GM12878 (cell line): ENCODE measurements around the gene ADCY9. TPM values are rescaled to one million over a fixed set of nuclear protein-coding genes. Genes with fewer than 3 reads are reported as not detected.

ENCODE experiments used
- ATAC-seq: fragments of 200-7000 bp; cut with Tn5 transposase; 3 replicates; pipeline ENCODE4 v1.9.1; 2020; ENCODE audit warnings: mild to moderate bottlenecking, moderate library complexity
- BruUV-seq: library from RNA; stranded (reverse); fragments of 400-500 nt; replicated peaks from 2 replicates; lab custom pipeline; 2021; lab: Mats Ljungman, UMichigan
- CTCF ChIA-PET: fragments of 300-600 bp; sonication (Branson Sonifier 250); formaldehyde crosslinking; extraction: SDS; loops from one replicate; lab custom pipeline; 2021; ENCODE audit warnings: inconsistent platforms; lab: Yijun Ruan, JAX
- POLR2A ChIA-PET: fragments of 350-600 bp; formaldehyde crosslinking; extraction: SDS; loops from one replicate; lab custom pipeline; 2021; ENCODE audit warnings: inconsistent platforms; lab: Charles Lee
- RAD21 ChIA-PET: fragments of 300-600 bp; sonication (Branson Sonifier 250); formaldehyde crosslinking; loops from one replicate; lab custom pipeline; 2023; ENCODE audit warnings: antibody characterized with exemption; ENCODE audit not compliant: unreplicated experiment; lab: Charles Lee
- SMC1A ChIA-PET: fragments of 300-600 bp; sonication (Branson Sonifier 250); formaldehyde crosslinking; loops from one replicate; lab custom pipeline; 2023; ENCODE audit not compliant: unreplicated experiment, uncharacterized antibody; lab: Charles Lee
- DNase-seq: peaks from one replicate; pipeline ENCODE4 v3.0.0-alpha.2; 2011; ENCODE audit warnings: low read depth, low spot score
- FAIRE-seq: peaks from 3 replicates; lab custom pipeline; 2011; peaks lifted over from hg19 to GRCh38; lab: Jason Lieb, UNC
- H2AFZ ChIP-seq: 2 replicates; pipeline ENCODE4 v1.6.0; 2011; ENCODE audit warnings: low read depth, low read length, control low read depth; ENCODE audit not compliant: control insufficient read depth
- H3K27ac ChIP-seq: 2 replicates; pipeline ENCODE4 v1.5.1; 2011; ENCODE audit warnings: control low read depth; ENCODE audit not compliant: control insufficient read depth, insufficient read depth
- H3K27me3 ChIP-seq, 2 experiments: replicated peaks in 1 of 2; 2 replicates each; pipeline versions ENCODE4 v1.6.0 to v1.6.1; 2011; ENCODE audit warnings: low read length in 1 of 2; ENCODE audit not compliant: control insufficient read depth in 2 of 2, insufficient read depth in 2 of 2
- H3K36me3 ChIP-seq, 2 experiments: 2 replicates each; pipeline ENCODE4 v1.5.1; 2011; ENCODE audit warnings: low read length in 1 of 2; ENCODE audit not compliant: control insufficient read depth in 2 of 2, insufficient read depth in 2 of 2
- H3K4me1 ChIP-seq: 2 replicates; pipeline ENCODE4 v1.6.1; 2011; ENCODE audit warnings: mild to moderate bottlenecking, low read length, moderate library complexity, mixed read lengths; ENCODE audit not compliant: control insufficient read depth, insufficient read depth
- H3K4me2 ChIP-seq: 2 replicates; pipeline ENCODE4 v1.6.0; 2011; ENCODE audit warnings: control low read depth; ENCODE audit not compliant: control insufficient read depth, insufficient read depth
- H3K4me3 ChIP-seq: fragments of 200-600 bp; sonication (generic); 2 replicates; pipeline ENCODE4 v1.5.1; 2016
- H3K79me2 ChIP-seq: 2 replicates; pipeline ENCODE4 v1.6.0; 2011; ENCODE audit warnings: low read length; ENCODE audit not compliant: control insufficient read depth, insufficient read depth
- H3K9ac ChIP-seq: 2 replicates; pipeline ENCODE4 v1.8.0; 2011; ENCODE audit warnings: low read length, control low read depth, mixed read lengths; ENCODE audit not compliant: control insufficient read depth, insufficient read depth
- H3K9me3 ChIP-seq: replicated peaks from 3 replicates; pipeline ENCODE4 v1.5.1; 2011; ENCODE audit warnings: mild to moderate bottlenecking, low read length; ENCODE audit not compliant: control insufficient read depth, insufficient read depth
- H4K20me1 ChIP-seq: 2 replicates; pipeline ENCODE4 v1.6.0; 2011; ENCODE audit not compliant: control insufficient read depth, insufficient read depth
- ATF7 ChIP-seq: fragments of 450-650 bp; IDR thresholded peaks from 2 replicates; pipeline ENCODE4 v1.6.1; 2016; ENCODE audit warnings: low read depth, mild to moderate bottlenecking
- BACH1 ChIP-seq: fragments of 450-650 bp; IDR thresholded peaks from 2 replicates; pipeline ENCODE4 v1.6.1; 2017; ENCODE audit warnings: mild to moderate bottlenecking, borderline replicate concordance
- CBX3 ChIP-seq: fragments of 200-600 bp; sonication (generic); IDR thresholded peaks from 2 replicates; pipeline ENCODE4 v1.6.1; 2016; ENCODE audit warnings: low read depth, borderline replicate concordance
- CHD1 ChIP-seq: IDR thresholded peaks from 2 replicates; pipeline ENCODE4 v1.6.1; 2012; ENCODE audit warnings: low read depth, low read length, improper control_type of control experiment
- CREB1 ChIP-seq: IDR thresholded peaks from 2 replicates; pipeline ENCODE4 v1.6.1; 2012; ENCODE audit warnings: low read depth, mild to moderate bottlenecking, inconsistent platforms
- EED ChIP-seq: sonication (generic); IDR thresholded peaks from 2 replicates; pipeline ENCODE4 v1.6.1; 2016; ENCODE audit warnings: antibody characterized with exemption, low read depth
- ETV6 ChIP-seq, 2 experiments: fragments of 450-650 bp in 1 of 2; IDR thresholded peaks in 1 of 2; conservative IDR thresholded peaks in 1 of 2; 2 replicates each; pipeline ENCODE4 v1.6.1; 2014; ENCODE audit warnings: antibody characterized with exemption in 1 of 2, borderline replicate concordance in 1 of 2, low read depth in 1 of 2, mild to moderate bottlenecking in 1 of 2, moderate library complexity in 1 of 2
- IKZF1 ChIP-seq: fragments of 450-650 bp; conservative IDR thresholded peaks from 2 replicates; pipeline ENCODE4 v1.6.1; 2017; ENCODE audit warnings: antibody characterized with exemption, mild to moderate bottlenecking
- MEF2B ChIP-seq: fragments of 450-650 bp; IDR thresholded peaks from 2 replicates; pipeline ENCODE4 v1.6.1; 2018; ENCODE audit warnings: mild to moderate bottlenecking, moderate library complexity; ENCODE audit not compliant: partially characterized antibody, poor library complexity, severe bottlenecking
- NFIC ChIP-seq: IDR thresholded peaks from 2 replicates; pipeline ENCODE4 v1.6.1; 2012; ENCODE audit warnings: low read depth, mild to moderate bottlenecking, inconsistent platforms, low read length, moderate library complexity
- NR2F1 ChIP-seq: fragments of 450-650 bp; conservative IDR thresholded peaks from 2 replicates; pipeline ENCODE4 v1.6.1; 2017; ENCODE audit warnings: mild to moderate bottlenecking
- SREBF2 ChIP-seq: IDR thresholded peaks from 2 replicates; pipeline ENCODE4 v1.6.1; 2012; ENCODE audit warnings: mild to moderate bottlenecking, low read length
- WGBS: methylation state at CpG from one replicate; pipeline ENCODE4 v1.1.6; 2016; ENCODE audit warnings: low lambda C conversion rate; ENCODE audit not compliant: insufficient replicate concordance, insufficient coverage; ENCODE audit errors: missing lambda C conversion rate; 5-methylcytosine and 5-hydroxymethylcytosine counted together
- in situ Hi-C: fragments of 300-500 bp; cut with MboI; formaldehyde crosslinking; loops from 9 replicates; pipeline ENCODE4 v1.14.3; 2018; ENCODE audit warnings: mixed read lengths
- intact Hi-C: fragments of 100-400 bp; cut with micrococcal nuclease; formaldehyde crosslinking; loops from one replicate; pipeline ENCODE4 v1.14.2; 2022; ENCODE audit not compliant: unreplicated experiment
- polyA plus RNA-seq, 11 experiments: library from polyadenylated mRNA; depleted of rRNA in 4 of 11; unstranded in 6 of 11; stranded (reverse) in 5 of 11; fragments of >200 nt; fragmentation: Nextera tagmentation in 4 of 11; fragmentation: Illumina TruSeq in 1 of 11; extraction: Ambion mirVana in 4 of 11; extraction: Trizol in 1 of 11; gene quantifications; 1 replicate in 1 of 11; 2 replicates in 10 of 11; pipeline versions ENCODE4 v1.2.1 to v1.2.3, GENCODE V29; 2011 to 2016; ENCODE audit warnings: inconsistent platforms in 2 of 11, missing spikeins in 2 of 11, low read depth in 1 of 11
- total RNA-seq, 4 experiments: library from RNA; depleted of rRNA in 3 of 4; stranded (reverse); fragments of >200 nt in 3 of 4; fragmentation: Illumina TruSeq in 1 of 4; extraction: Trizol in 1 of 4; gene quantifications; 2 replicates each; pipeline versions ENCODE4 v1.2.1 to v1.2.3, GENCODE V29; 2013 to 2021
- TF ChIP-seq, protein P1 (sequence below): fragments of 450-650 bp; IDR thresholded peaks from 2 replicates; pipeline ENCODE4 v1.6.1; 2017; ENCODE audit warnings: borderline replicate concordance
- TF ChIP-seq, protein P2 (sequence below): IDR thresholded peaks from 2 replicates; pipeline ENCODE4 v1.6.1; 2012; ENCODE audit warnings: low read depth, low read length, improper control_type of control experiment

The ADCY9 gene
- total and polyA plus RNA-seq, 10 of the 15 experiments (the other 5 are each of a cell fraction or from before 2014, with no cell fraction given), result 0.09 to 0.41 (median 0.15) TPM; not detected in 3

DNA sequence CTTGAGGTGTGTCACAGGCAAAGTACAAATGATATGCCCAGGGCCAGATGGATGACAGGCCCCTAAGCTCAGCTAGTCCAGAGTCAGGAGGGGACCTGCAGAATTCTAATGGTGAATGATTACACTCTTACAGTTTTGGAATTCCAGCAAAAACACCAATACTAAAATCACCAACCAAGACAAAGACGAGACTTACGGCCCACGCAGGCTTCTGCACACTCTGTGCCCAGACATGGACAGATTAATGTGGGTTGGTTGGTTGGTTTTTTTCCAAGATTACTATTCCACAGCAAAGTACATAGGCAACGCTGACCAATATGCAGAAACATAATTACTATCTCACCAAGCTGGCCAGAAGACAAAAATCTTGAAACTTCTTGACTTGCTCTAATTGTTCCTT lies 9.7 kb downstream of the ADCY9 start (continued):
- no peak for TF ChIP-seq EED
- TF ChIP-seq CHD1, result no peak
- TF ChIP-seq CBX3, result no peak
- TF ChIP-seq, all 136 proteins: peak for 0

DNA sequence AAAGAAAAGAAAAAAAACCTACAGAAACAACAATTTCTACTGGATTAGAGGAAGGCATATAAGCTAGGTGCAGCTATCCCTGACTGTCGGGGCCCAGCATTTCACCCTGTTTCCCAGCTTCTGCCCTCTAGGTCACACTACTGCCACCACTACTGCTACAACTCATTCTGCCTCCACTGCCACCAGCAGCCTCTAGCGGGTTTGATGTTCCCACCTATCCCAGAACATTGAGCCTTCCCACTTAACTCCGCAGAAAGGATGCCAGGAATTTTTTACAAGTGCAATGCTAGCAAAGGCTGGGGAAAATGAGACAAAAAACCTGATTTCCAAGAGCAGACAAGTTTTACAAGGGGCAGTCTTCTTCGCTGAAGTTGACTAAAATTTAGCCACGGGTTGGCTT lies 10.4 kb downstream of the ADCY9 start:
- no peaks in the 10 kb centered on the region; a peak in 2 of 4 replicates for H3K27me3 ChIP-seq
- ATAC-seq (no peak), DNase-seq (no peak), FAIRE-seq (no peak)
- no peak overlapping the region for H2AFZ ChIP-seq
- POLR2A ChIA-PET, result no interaction called here
- no peak overlapping the region for H3K27ac ChIP-seq
- WGBS, result 72% methylated on average over 5 of the region's 5 CpGs
- H3K36me3 ChIP-seq, result no peaks in the 10 kb centered on the region
- TF ChIP-seq, protein P1, sequence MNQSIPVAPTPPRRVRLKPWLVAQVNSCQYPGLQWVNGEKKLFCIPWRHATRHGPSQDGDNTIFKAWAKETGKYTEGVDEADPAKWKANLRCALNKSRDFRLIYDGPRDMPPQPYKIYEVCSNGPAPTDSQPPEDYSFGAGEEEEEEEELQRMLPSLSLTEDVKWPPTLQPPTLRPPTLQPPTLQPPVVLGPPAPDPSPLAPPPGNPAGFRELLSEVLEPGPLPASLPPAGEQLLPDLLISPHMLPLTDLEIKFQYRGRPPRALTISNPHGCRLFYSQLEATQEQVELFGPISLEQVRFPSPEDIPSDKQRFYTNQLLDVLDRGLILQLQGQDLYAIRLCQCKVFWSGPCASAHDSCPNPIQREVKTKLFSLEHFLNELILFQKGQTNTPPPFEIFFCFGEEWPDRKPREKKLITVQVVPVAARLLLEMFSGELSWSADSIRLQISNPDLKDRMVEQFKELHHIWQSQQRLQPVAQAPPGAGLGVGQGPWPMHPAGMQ, result no peak
- no peak for TF ChIP-seq NR2F1
- no peak for TF ChIP-seq BACH1
- TF ChIP-seq IKZF1, result no peak
- TF ChIP-seq, protein P2, sequence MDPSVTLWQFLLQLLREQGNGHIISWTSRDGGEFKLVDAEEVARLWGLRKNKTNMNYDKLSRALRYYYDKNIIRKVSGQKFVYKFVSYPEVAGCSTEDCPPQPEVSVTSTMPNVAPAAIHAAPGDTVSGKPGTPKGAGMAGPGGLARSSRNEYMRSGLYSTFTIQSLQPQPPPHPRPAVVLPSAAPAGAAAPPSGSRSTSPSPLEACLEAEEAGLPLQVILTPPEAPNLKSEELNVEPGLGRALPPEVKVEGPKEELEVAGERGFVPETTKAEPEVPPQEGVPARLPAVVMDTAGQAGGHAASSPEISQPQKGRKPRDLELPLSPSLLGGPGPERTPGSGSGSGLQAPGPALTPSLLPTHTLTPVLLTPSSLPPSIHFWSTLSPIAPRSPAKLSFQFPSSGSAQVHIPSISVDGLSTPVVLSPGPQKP, result no peak
- TF ChIP-seq CREB1, result no peak
- no peak for TF ChIP-seq NFIC
- TF ChIP-seq ETV6 (conservative IDR thresholded peaks at IDR 0.05 in 1 of 2, IDR thresholded peaks at IDR 0.05 in 1 of 2; ENCODE audit: borderline replicate concordance in 1 of 2, low read depth in 1 of 2), result no peak
- no peak for TF ChIP-seq ATF7
- no peak for TF ChIP-seq MEF2B
- no peak for TF ChIP-seq SREBF2
- no peaks in the 10 kb centered on the region for H3K79me2 ChIP-seq
- no peak overlapping the region for H3K9ac ChIP-seq
- SMC1A ChIA-PET, result interaction anchor here (1.1 kb wide), 1 partner anchor 105 kb away, joined by 4 read pairs; no protein-coding TSS in a partner anchor
- H3K4me2 ChIP-seq, result no peak overlapping the region
- H3K9me3 ChIP-seq, result no peaks in the 10 kb centered on the region
- RAD21 ChIA-PET, result no interaction called here
- CTCF ChIA-PET, result no interaction called here
- in situ Hi-C loops (no loop called here), intact Hi-C loops (no loop called here)
- no peaks in the 10 kb centered on the region for H3K4me1 ChIP-seq
- BruUV-seq, result no TSS peak
- no peak overlapping the region for H3K4me3 ChIP-seq
- H4K20me1 ChIP-seq, result no peaks in the 10 kb centered on the region
